CD4-positive, alpha-beta T cell treated with Interleukin-6 for 4 hours (primary cell): Measurements from ENCODE around the gene STAB1.
"Not testable (repeated sequence)": the region's sequence is repeated elsewhere in the genome, so short reads cannot be mapped to it uniquely, and the experiment has no call there.

ENCODE experiments used
- DNase-seq: peaks from one replicate; pipeline ENCODE4 v3.0.0-alpha.2; 2020; ENCODE audit warnings: mixed read lengths

Gene STAB1

GRCh38 chr3:52524752-52525679, 29.9 kb downstream of the STAB1 start:
- no peak for DNase-seq

- no peak for DNase-seq
Observed at GRCh38 chr3:52525680-52526561, 30.8 kb downstream of the STAB1 start.

- not testable (repeated sequence) for DNase-seq
Observed at GRCh38 chr3:52526671-52527038, 31.5 kb downstream of the STAB1 start.

GRCh38 chr3:52527039-52527731, 32.0 kb downstream of the STAB1 start:
- DNase-seq = no peak

- DNase-seq = no peak
Observed at GRCh38 chr3:52527732-52528585, 32.8 kb downstream of the STAB1 start.

GRCh38 chr3:52528586-52529375, 33.6 kb downstream of the STAB1 start:
- DNase-seq = no peak

- no peak for DNase-seq
Observed at GRCh38 chr3:52529376-52530333, 34.5 kb downstream of the STAB1 start.

GRCh38 chr3:52530918-52531826, 36.0 kb downstream of the STAB1 start:
- DNase-seq = no peak

- DNase-seq = no peak
Observed at GRCh38 chr3:52531860-52532516, 36.9 kb downstream of the STAB1 start.

GRCh38 chr3:52532517-52532837, 37.3 kb downstream of the STAB1 start:
- DNase-seq = peak; percentile 23

- DNase-seq = peak; percentile 33
Observed at GRCh38 chr3:52532838-52533622, 37.9 kb downstream of the STAB1 start.

- DNase-seq = peak; percentile 73
Observed at GRCh38 chr3:52533623-52534280, 38.6 kb downstream of the STAB1 start, which contains the start of gene NT5DC2. Gene NT5DC2 (minus strand): TSS chr3:52533857. CDS start chr3:52533737, 120 bp downstream.

GRCh38 chr3:52534281-52535183, 39.4 kb downstream of the STAB1 start:
- no peak for DNase-seq

GRCh38 chr3:52535411-52536111, 40.4 kb downstream of the STAB1 start:
- no peak for DNase-seq

GRCh38 chr3:52536112-52536368, 40.9 kb downstream of the STAB1 start:
- DNase-seq = no peak
